GM19193 (cell line): ENCODE measurements around the gene ACTC1.

ENCODE experiments used
- POLR2A ChIP-seq: IDR thresholded peaks from 4 replicates; pipeline ENCODE4 v1.6.1; 2011; ENCODE audit not compliant: insufficient read depth, insufficient read length; ENCODE audit errors: extremely low read depth

The ACTC1 gene

GRCh38 chr15:34804776-34805175 is 9.4 kb upstream of the ACTC1 start:
- no peak for TF ChIP-seq POLR2A

DNA sequence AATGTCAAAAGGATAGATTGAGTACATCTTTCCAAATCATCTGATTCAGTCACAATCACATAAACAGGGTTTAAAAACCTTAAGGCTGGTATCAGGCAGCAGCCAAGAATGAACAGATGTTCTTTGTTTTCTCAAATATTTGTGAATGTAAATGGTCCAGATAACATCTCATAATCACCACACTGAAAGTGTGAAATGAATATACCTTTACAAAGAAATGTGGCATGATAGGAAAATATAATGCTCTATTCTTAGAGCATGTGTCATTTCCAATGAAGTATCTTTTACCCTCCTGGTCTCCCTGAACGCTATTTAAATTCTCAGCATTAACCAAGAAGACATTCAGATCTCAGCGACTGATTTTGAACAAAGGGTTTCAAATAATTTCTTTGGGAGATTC is 8.8 kb upstream of the ACTC1 start:
- TF ChIP-seq POLR2A: no peak

DNA sequence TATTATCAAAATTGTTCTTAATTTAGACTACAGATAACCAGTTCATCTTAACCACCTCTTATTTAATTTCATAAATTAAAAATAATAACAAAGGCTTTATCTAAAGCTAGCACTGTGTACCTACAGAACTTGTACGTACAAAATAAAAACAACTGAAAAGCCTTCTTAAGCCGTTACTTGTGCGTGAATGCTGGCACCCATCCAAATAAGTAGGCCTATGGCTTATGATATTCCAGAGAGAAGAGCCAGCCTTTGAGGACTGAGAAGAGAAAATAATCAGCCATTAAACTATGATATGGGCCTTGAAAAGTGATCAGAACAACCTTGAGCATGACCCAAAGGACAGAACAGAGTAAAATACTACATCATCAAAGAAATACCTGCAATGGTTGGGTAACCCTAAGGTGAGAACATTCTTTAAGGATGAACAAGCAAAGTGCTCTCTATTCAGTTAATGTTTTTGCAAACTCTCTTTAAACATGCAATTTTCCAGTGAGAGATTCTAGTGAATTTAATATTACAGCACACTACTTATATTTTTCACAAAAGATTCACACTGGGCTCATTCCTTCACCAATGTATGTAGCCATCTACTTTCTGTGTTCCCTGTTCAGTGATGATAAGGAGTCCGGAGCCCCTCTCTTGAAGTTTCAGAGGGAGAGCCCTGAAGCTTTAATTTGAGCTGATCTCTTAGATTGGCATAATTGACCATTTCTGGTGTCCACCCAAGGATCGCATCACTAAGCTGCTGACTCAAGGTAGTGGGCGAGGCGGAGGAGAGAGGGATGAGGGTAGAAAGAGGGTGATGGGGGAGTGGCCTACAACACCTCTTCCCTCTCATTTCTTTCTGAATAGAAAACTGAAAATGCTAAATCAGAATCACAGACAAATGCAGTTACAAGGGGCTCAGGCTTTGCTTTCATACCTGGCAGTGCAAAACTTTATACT is 7.7 kb upstream of the ACTC1 start:
- no peak for TF ChIP-seq POLR2A

DNA sequence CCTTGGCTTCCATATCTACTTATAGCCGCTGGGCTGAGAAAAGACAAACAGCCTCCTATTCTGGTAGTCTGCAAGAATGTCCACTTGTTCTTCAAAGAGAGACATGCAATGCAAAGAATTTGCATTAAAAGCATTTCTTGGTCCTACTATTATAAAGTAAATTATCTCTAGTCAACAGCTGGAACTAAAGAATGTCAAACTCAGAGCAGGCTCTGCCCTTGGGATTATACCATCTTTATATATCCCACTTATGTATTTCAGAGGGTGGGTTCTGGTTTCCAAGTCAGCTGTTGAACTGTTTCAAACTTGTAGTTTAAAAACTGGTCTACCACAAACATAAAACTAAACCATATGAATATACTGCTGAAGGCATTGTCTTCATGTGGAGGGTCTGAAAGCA is 7.0 kb upstream of the ACTC1 start:
- TF ChIP-seq POLR2A: no peak

DNA sequence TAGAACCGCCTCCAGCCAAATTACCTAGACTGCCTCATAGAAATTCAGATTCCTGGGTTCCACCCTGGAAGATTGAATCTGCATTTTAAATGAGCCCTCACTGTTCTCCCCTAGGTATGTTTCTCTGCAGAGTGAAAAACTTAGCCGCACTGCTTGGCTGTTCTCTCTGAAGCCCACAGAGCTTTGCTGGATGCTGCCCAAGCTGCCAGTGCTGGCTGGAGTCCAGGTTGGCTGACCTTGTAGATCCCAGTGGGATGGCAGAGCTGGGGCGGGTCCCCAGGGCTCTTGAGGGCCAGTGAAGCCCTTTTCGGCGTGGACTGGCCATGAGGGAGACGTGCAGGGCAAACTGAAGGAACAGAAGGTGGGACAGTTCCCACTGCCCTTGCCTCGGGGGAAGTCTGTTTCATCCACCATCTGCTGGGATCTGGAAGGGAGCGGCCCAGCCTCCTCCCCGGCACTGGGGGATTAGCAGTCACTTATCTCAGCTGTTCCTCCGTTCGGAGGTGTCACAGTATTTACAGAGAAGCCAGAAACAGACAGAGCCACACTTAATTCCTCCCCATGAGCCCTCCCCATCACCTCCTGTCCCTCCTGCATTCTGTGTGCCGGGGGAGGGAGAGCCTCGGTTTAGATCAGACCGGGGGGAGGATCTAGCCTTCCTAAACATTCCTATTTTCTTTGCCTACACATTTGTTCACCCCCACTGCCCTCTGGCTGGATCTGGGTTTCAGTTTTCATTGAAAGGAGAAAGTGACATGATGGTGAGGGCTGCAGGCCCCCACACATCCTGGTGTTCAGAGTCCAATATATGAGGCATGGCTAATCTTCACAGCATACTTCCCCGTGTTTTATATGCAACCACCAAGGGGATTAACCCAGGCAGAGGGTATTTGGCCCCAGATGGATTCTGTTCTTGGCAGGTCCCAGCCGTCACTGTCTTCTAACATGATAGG is 4.1 kb upstream of the ACTC1 start:
- TF ChIP-seq POLR2A: no peak

GRCh38 chr15:34796847-34797435 is 1.6 kb upstream of the ACTC1 start:
- TF ChIP-seq POLR2A: no peak

- no peak for TF ChIP-seq POLR2A
Measured at GRCh38 chr15:34794590-34795206, 651 bp downstream of the ACTC1 start.

DNA sequence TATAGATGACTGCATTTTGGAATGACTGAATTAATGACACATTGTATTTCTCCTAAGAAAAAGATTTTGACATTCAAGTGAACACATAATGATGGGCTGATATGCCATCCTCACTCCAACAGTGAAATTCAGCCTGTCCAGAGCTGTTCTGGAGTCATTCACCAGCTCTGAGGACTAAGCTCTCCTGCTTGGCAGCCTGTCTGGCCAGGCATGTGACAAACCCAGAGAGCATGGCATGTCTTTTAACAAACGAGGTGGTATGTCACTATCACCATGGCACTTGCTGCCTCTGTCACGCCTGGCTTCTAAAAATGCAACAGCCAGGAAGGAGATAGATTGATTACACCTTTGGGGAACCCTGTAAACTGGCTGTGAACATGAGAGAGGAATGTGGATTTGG is 1.4 kb downstream of the ACTC1 start:
- no peak for TF ChIP-seq POLR2A

GRCh38 chr15:34793071-34793470 is 2.3 kb downstream of the ACTC1 start:
- TF ChIP-seq POLR2A: no peak

- TF ChIP-seq POLR2A: no peak
Measured at GRCh38 chr15:34791701-34792100, 3.6 kb downstream of the ACTC1 start.

DNA sequence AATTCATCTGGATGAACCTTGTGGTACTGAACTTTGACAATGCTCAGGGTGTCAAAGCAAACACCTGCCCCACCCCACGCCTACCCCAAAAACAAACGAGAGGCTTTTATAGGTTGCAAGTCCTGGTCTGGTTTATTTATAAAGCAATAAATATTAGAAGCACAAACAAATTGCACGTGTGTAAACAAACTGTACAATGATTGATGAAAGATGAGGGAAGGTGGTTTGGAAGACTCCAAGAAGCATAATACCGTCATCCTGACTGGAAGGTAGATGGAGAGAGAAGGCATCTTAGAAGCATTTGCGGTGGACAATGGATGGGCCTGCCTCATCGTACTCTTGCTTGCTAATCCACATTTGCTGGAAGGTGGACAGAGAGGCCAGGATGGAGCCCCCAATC is 5.2 kb downstream of the ACTC1 start:
- TF ChIP-seq POLR2A: no peak

GRCh38 chr15:34789326-34789725 is 6.0 kb downstream of the ACTC1 start:
- no peak for TF ChIP-seq POLR2A

- TF ChIP-seq POLR2A: no peak
Measured at GRCh38 chr15:34786206-34786605, 9.1 kb downstream of the ACTC1 start.

DNA sequence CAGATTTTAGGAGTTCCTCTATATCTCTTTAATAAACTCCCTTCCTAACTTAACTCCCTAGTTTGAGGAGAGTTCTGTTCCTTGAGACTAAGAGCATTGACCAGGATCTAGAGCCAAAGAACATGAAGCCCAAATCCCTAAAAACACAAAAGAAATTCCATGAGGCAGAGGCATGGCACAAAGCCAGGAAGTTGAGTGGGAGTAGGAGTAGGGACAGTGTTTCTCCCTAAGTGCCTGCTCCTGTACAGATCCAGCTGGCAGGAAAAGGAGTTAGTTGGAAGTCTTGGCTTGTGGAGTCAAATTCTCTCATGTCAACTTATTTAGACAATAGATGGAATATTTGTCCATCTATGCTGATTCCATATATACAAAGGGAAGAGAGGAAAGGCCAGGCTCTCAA is 11.4 kb downstream of the ACTC1 start:
- TF ChIP-seq POLR2A: no peak

DNA sequence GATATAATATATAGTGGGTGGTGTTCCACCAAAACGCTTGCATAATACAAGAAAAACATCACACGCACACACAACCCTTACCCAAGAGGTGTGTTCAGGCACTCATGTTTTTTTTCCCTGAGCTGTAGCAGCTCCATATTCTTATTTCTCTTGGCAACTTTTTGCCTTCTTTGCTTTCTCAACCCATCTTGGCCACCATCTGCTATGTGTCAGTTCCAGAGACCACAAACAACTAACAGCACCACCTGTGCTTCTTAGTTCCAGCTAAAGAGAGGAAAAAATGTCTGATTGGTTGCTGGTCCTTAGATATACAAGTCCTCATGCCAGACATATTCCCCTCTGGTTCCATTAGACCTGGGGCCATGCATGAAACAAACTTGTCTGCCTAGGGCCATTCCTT is 11.9 kb downstream of the ACTC1 start:
- no peak for TF ChIP-seq POLR2A

DNA sequence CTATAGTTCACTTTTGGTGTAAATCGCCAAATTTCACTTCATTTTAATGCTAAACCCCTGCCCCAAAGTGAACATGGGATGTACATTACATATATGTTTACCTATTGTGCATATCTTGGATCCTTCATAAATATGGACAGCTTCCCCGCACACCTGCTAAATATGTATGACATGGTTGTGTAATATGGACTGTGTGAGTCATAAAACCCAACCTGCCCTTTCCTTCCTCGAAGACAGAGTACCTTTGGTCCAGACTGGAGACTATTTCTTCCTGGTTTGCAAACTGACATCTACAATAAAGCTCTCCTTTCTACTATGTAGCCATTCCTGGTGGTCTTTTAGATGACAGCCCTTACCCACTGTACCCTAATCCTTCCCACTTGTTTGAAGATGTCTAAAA is 12.4 kb downstream of the ACTC1 start:
- TF ChIP-seq POLR2A: no peak

GRCh38 chr15:34780725-34781124 is 14.6 kb downstream of the ACTC1 start:
- TF ChIP-seq POLR2A: no peak
